OCI-LY1 (cell line): ENCODE data around the gene TRIP10.

Experiments
- H2AFZ ChIP-seq: fragments of 200-600 bp; sonication (generic), shearing (Covaris generic); 2 replicates; pipeline ENCODE4 v1.6.0; 2014; ENCODE audit warnings: antibody characterized with exemption, mild to moderate bottlenecking, low read length
- H3F3A ChIP-seq: fragments of 200-600 bp; sonication (generic), shearing (Covaris generic); 2 replicates; pipeline ENCODE4 v1.6.0; 2014; ENCODE audit warnings: mild to moderate bottlenecking, antibody characterized with exemption, low read length, moderate library complexity; ENCODE audit not compliant: insufficient read depth
- H3K27ac ChIP-seq: fragments of 200-600 bp; sonication (generic); 2 replicates; pipeline ENCODE4 v1.5.1; 2014; ENCODE audit warnings: low read length, mixed run types, mild to moderate bottlenecking, low read depth; ENCODE audit not compliant: poor library complexity, severe bottlenecking
- H3K27me3 ChIP-seq: fragments of 200-600 bp; sonication (generic); 2 replicates; pipeline ENCODE4 v1.6.0; 2014; ENCODE audit warnings: antibody characterized with exemption, mild to moderate bottlenecking, low read length, moderate library complexity; ENCODE audit not compliant: insufficient read depth
- H3K36me3 ChIP-seq: fragments of 200-600 bp; sonication (generic); 2 replicates; pipeline ENCODE4 v1.6.1; 2014; ENCODE audit warnings: mild to moderate bottlenecking, antibody characterized with exemption, low read length, moderate library complexity, mixed read lengths; ENCODE audit not compliant: insufficient read depth
- H3K4me1 ChIP-seq: fragments of 200-600 bp; sonication (generic); 2 replicates; pipeline ENCODE4 v1.5.1; 2014; ENCODE audit warnings: mild to moderate bottlenecking, low read length, moderate library complexity; ENCODE audit not compliant: insufficient read depth, severe bottlenecking
- H3K4me2 ChIP-seq: fragments of 200-600 bp; sonication (generic), shearing (Covaris generic); 2 replicates; pipeline ENCODE4 v1.6.1; 2014; ENCODE audit warnings: low read length
- H3K4me3 ChIP-seq: fragments of 200-600 bp; sonication (generic); 2 replicates; pipeline ENCODE4 v1.5.1; 2014; ENCODE audit warnings: low read length, low read depth, mild to moderate bottlenecking, mixed read lengths; ENCODE audit not compliant: poor library complexity, severe bottlenecking
- H3K79me2 ChIP-seq: fragments of 200-600 bp; shearing (Covaris generic); 2 replicates; pipeline ENCODE4 v1.6.1; 2016; ENCODE audit warnings: mixed run types, low read length, mixed read lengths; ENCODE audit not compliant: insufficient read depth
- H3K9ac ChIP-seq: fragments of 200-600 bp; sonication (generic), shearing (Covaris generic); 2 replicates; pipeline ENCODE4 v1.6.1; 2014; ENCODE audit warnings: mild to moderate bottlenecking, low read length, mixed read lengths
- H3K9me2 ChIP-seq: fragments of 200-600 bp; sonication (generic), shearing (Covaris generic); 2 replicates; pipeline ENCODE4 v1.6.1; 2014; ENCODE audit warnings: low read depth, mild to moderate bottlenecking, low read length, mixed read lengths
- H3K9me3 ChIP-seq: fragments of 200-600 bp; shearing (Covaris generic); 2 replicates; pipeline ENCODE4 v1.6.1; 2014; ENCODE audit warnings: low read length, mixed read lengths
- H4K20me1 ChIP-seq: fragments of 200-600 bp; sonication (generic), shearing (Covaris generic); 2 replicates; pipeline ENCODE4 v1.6.0; 2016; ENCODE audit warnings: mild to moderate bottlenecking, low read length; ENCODE audit not compliant: insufficient read depth
- CTCF ChIP-seq: fragments of 200-600 bp; sonication (generic), shearing (Covaris generic); IDR thresholded peaks from 2 replicates; pipeline ENCODE4 v1.5.1; 2017; ENCODE audit warnings: mild to moderate bottlenecking, antibody characterized with exemption, low read length, moderate library complexity, mixed read lengths
- EZH2 ChIP-seq: fragments of 200-600 bp; sonication (generic), shearing (Covaris generic); IDR thresholded peaks from 2 replicates; pipeline ENCODE4 v1.8.0; 2017; ENCODE audit warnings: borderline replicate concordance, mixed run types, mild to moderate bottlenecking, antibody characterized with exemption, low read length, moderate library complexity, mixed read lengths

The TRIP10 gene

GRCh38 chr19:6720369-6721137 is 18.9 kb upstream of the TRIP10 start, which contains the start of gene C3:
C3 (minus strand) TSS chr19:6720650; CDS start chr19:6720589, 61 bp downstream.
- H3K79me2 ChIP-seq = no peaks in the 10 kb centered on the region
- peak within 1 kb of the TSS; percentile 45; the same call in 1 of the 2 replicates for H3K9ac ChIP-seq
- no peaks in the 10 kb centered on the region for H3K36me3 ChIP-seq
- peak within 1 kb of the TSS; percentile 42 for H3K4me3 ChIP-seq
- no peaks in the 10 kb centered on the region for H3K9me2 ChIP-seq
- peaks cover 22% of the 10 kb centered on the region for H3K4me1 ChIP-seq
- peak within 1 kb of the TSS; percentile 77 for H3K27ac ChIP-seq
- no peaks in the 10 kb centered on the region for H3F3A ChIP-seq
- no peaks in the 10 kb centered on the region for H3K27me3 ChIP-seq
- no peaks in the 10 kb centered on the region for H3K9me3 ChIP-seq
- H4K20me1 ChIP-seq = no peaks in the 10 kb centered on the region
- H3K4me2 ChIP-seq = peak within 1 kb of the TSS; percentile 61
- peak within 1 kb of the TSS; percentile 76; the same call in 1 of the 2 replicates for H2AFZ ChIP-seq
- TF ChIP-seq EZH2 = no peak
- no peak for TF ChIP-seq CTCF

- Histone ChIP-seq H2AFZ (no peak overlapping the region; the same call in 1 of the 2 replicates), H3K79me2 (no peaks in the 10 kb centered on the region), H3K36me3 (no peaks in the 10 kb centered on the region), H3K27ac (peak overlapping the region; percentile 77), H3K4me2 (peak overlapping the region; percentile 61), H3K9ac (no peak overlapping the region; the same call in 1 of the 2 replicates), H4K20me1 (no peaks in the 10 kb centered on the region), H3F3A (no peaks in the 10 kb centered on the region), H3K27me3 (no peaks in the 10 kb centered on the region), H3K4me1 (peaks cover 22% of the 10 kb centered on the region), H3K9me2 (no peaks in the 10 kb centered on the region), H3K9me3 (no peaks in the 10 kb centered on the region), H3K4me3 (no peak overlapping the region)
- TF ChIP-seq CTCF (no peak), EZH2 (no peak)
These were observed 18.4 kb upstream of the TRIP10 start for GRCh38 chr19:6721138-6721474.

- H3K36me3 ChIP-seq = no peaks in the 10 kb centered on the region
- peak overlapping the region; percentile 42 for H3K4me3 ChIP-seq
- no peaks in the 10 kb centered on the region for H4K20me1 ChIP-seq
- H2AFZ ChIP-seq = peak overlapping the region; percentile 76; the same call in 1 of the 2 replicates
- H3F3A ChIP-seq = no peaks in the 10 kb centered on the region
- H3K4me1 ChIP-seq = peaks cover 22% of the 10 kb centered on the region
- TF ChIP-seq EZH2 (no peak), CTCF (no peak)
- H3K9me3 ChIP-seq = no peaks in the 10 kb centered on the region
- peak overlapping the region; percentile 61 for H3K4me2 ChIP-seq
- no peaks in the 10 kb centered on the region for H3K9me2 ChIP-seq
- H3K79me2 ChIP-seq = no peaks in the 10 kb centered on the region
- H3K27ac ChIP-seq = peak overlapping the region; percentile 77
- peak overlapping the region; percentile 45; the same call in 1 of the 2 replicates for H3K9ac ChIP-seq
- H3K27me3 ChIP-seq = no peaks in the 10 kb centered on the region
These were observed 17.7 kb upstream of the TRIP10 start for GRCh38 chr19:6721773-6722172.
